Activated CD4-positive, alpha-beta T cell treated with anti-CD3 and anti-CD28 coated beads, Interleukin-2, amount 50 U/mL, for 24 hours (primary cell): ENCODE data around the gene KLHDC3.
A peak's percentile ranks its signal among the peaks of the same experiment; 100 is the strongest.
"Not testable (repeated sequence)": the region's sequence is repeated elsewhere in the genome, so short reads cannot be mapped to it uniquely, and the experiment has no call there.

Experiments
- DNase-seq, 2 donors: peaks; one replicate each; pipeline ENCODE4 v3.0.0-alpha.2; 2020; ENCODE audit warnings: low read depth in 1 of 2, low spot score in 1 of 2

The KLHDC3 gene

DNA sequence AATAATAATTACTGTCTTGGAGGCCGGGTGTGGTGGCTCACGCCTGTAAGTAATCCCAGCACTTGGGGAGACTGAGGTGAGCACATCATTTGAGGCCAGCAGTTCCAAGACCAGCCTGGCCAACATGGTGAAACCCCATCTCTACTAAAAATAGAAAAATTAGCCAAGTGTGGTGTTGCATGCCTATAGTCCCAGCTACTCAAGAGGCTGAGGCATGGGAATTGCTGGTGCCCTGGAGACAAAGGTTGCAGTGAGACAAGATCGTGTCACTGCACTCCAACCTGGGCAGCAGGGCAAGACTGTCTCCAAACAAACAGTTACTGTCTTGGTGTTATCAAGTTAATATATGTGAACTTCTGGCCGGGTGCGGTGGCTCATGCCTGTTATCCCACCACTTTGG, 12.3 kb downstream of the KLHDC3 start:
- DNase-seq = no peak

DNA sequence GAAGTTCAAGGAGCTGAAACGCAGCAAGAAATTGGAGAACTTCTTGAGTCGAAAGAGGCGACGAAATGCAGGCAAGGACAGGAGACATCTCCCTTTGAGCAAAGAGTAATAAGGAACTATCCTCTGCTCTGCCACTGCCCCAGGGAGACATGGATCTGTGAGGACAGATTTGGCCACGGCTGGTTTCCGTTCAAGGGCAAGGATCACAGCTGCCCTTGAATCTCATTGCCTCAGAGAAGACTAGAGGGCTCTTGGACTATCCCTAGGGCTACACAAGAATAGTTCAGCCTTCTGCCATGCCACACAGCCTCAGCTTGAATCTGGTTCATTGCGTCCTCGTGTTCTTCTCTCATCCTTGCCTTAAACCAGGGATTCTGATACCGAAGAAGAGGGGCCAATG, 15.1 kb downstream of the KLHDC3 start:
- DNase-seq = no peak

DNA sequence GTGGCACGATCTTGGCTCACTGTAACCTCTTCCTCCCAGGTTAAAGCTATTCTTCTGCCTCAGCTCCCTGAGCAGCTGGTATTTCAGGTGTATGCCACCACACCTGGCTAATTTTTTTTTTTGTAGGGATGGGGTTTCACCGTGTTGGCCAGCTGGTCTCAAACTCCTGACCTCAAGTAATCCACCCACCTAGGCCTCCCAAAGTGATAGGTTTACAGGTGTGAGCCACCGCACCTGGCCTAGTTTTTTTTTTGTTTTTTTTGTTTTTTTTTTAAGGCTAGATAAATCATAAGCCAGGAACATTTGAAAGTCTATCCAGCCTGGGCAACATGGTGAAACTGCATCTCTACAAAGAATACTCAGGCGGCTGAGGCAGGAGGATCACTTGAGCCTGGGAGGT, 18.3 kb downstream of the KLHDC3 start:
- DNase-seq = no peak

DNA sequence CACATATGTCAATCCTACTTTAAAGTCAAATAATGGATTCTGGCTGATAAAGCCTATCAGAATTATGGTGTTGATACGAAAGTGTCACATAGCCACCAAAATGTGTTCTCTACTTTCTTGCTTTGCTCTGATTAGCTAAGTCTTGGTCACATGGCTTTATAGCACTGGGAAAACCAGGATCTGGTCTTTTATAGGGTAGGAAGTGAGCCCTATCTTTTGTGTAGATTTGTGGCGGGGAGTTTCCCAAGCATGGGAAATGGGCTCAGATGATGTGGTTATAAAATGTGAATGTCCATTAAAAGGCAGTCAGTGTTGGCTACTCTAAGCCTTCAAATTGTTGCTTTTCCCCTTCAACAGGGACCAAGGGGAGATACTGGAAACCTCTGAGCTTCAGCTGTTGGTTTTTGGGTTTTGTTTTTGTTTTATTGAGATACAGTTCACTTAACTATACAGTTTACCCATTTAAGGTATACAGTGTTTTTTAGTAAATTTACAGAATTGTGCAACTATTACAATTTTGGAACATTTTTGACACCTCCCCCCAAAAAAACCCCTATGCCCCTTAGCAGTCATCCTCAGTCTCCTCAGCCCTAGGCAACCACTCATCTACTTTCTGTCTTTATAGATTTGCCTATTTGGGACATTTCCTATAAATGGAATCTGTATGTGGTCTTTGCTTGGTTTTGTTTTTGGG, 19.6 kb downstream of the KLHDC3 start:
- DNase-seq = no peak

DNA sequence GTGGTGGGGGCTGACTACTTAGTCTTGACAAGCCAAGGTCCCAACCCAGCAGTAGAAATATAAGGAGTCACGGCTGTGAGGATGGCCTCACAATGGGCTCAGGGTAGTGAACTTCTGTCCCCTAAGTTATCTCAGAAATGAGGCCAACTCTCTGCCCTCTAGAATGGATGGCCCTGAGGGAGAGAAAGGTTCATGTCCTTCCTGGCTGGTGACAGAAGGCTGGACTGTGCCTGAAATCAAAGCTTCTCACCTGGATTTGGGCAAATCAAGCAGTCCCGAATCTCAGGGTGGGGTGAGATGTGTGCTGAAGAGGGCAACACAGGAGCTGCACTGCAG, 20.1 kb downstream of the KLHDC3 start:
- no peak for DNase-seq

DNA sequence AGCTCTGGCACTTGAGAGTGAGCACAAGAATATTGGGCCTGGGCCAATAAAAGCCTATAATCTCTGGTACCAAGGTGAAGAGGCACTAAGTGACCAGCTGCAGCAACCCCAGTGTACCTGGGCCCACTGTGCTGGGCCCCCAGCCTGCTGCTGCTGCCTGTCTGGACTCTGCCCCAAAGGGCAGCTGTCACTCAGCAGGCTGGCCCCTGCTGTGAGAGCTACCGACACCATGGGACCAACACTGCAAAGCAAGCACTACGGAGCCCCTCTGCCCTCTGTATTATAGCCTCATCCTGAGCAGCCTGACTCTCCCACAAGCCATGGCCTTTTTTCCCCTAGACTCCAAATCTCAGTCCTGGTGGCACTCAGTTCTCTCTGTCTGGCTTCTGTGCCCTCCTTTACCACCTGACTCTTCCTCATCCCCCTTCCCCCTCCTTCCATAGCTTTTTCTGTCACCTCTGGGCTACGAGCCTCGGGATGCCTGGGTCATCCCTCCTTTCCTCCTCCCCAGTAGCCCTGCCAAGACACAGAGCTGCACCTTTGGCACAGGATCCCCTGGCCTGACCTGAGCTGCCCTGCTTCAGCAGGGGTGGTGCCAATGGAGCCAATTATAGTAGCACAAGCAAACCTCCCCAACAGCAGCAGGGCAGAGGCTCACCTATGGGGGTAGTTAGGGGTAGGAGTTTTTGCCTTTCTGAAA, 21.6 kb downstream of the KLHDC3 start:
- DNase-seq = no peak

DNA sequence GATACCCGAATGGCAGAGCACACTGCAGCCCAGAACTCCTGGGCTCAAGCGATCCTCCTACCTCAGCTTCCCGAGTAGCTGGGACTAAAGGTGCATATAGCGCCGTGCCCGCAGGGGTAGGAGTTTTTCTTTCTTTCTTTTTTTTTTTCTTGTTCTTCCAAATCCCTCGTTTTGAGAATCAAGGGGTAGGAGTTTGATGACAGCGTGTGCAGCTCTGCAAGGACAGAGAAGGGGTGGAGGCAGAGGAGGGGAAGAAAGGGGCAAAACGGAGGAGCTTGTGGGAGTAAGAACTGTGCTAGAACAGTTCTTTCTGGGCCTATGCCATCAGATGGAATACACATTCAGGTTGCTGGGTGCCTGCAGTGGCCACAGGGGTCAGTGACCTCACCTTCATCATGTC, 22.7 kb downstream of the KLHDC3 start:
- no peak for DNase-seq

DNA sequence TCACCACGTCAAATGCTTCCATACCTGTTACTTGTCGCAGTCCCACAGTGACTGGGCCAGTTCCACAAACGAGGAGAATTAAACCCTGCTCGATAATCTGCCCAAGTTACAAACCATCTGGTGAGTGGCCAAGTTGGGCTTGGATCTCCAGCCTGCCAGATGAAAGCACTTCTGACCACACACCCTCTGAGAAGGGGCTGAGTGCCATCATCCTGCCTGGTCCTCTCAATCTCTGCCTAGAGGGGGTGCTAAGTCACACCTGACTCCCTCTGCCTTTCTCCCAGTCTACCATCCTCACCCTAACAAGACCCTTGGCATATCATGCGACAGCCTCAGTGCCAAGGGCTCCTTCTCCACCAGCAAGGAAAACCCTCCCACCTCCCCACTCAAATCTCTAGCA, 23.1 kb downstream of the KLHDC3 start:
- DNase-seq = no peak

DNA sequence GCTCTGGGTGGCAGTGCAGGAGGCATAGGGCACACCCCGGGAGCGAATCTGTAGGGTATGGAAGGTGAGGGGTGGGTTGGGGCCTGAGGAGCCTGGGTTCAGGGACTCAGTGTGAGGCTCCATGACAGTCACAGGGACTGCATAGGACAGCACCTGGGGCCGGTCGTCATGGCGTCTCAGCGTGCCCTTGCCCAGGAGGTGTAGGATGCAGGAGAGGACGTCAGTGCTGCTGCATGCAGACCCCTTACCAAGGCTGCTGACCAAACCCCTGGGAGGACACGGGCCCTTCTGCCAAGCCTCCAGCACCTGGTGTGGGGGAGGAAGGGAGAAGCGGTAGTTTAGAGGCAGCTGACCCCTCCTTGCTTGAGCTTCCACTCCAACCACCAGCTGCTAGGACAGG, 23.7 kb downstream of the KLHDC3 start:
- no peak for DNase-seq

DNA sequence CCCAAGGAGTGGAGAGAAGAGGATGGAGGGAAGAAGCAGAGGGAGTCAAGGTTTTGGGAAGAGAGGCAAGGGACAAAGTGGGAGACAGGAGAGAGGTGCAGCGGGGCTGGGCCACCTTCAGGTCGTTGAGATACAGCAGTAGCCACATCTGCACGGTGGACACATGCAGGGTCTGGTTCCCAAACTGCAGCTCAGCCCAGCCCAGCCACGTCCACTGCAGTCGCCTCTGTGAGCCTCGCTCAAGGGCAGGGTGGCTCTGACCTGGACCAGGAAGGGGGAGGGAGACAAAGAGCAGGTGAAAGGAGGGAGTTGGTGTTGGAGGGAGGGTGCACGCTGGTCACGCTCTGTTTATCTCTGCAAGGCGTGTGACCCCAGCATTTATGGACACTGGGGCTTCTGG, 24.7 kb downstream of the KLHDC3 start:
- DNase-seq = no peak

DNA sequence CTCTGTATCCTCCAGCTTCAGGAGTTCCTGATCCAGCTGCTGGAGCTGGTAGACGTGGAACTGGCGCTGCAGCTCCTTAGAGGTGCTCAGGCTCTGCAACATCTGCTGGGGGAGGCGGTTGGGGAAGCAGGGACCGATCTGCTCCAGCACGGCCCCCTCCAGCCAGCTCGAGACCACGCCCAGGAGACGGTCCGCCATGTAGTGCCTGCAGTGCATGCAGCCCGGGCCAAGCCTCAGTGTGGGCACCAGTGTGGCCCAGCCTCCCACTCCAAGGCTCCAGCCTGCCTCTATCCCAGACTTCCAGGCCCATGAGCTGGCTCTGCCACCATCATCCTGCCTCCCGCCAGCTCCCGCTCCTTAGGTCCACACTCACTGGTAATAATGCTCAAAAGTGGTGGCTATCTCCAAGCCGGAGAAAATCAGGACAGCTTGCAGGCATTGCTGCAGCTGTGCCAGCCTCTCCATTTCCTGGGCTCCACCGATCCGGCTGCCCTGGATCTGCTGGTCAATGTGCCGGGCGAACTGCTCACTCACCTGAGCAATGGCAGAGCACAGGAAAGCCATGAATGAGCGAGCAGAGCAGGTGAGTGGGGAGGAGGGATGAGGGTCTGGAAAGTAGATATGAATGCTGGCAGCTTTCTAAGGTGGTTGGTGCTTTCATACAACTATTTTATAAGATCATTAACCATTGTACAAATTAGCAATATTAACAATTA, 26.7 kb downstream of the KLHDC3 start:
- no peak for DNase-seq

DNA sequence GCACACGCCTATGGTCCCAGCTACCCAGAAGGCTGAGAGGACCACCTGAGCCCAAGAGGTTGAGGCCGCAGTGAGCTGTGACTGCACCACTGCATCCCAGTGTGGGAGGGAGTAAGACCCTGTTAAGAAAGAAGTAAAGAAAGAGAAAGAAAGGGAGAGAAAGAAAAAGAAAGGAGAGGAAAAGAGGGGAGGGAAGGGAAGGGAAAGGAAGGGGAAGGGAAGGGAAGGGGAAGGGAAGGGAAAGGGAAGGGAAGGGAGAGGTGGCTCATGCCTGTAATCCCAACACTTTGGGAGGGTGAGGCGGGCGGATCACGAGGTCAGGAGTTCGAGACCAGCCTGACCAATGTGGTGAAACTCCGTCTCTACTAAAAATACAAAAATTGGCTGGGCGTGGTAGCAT, 27.4 kb downstream of the KLHDC3 start:
- not testable (repeated sequence) for DNase-seq

DNA sequence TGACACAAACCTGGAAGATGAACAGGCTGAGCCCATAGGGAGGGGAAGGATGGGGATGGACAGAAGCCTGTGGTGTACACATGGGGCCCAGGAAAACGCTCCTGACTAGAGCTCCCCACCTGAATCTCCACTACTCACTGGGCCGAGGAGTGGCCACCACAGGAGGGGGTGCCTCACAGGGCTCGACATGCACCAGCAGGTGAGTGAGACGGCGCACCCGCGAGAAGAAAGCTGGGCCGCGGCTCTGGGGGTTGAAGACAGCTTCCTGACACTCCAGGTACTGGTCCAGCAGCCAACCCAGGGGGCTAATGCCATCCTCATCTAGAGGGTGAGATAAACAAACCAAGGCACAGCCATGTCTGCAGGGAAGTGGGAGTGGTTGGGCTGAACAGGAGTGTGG, 29.3 kb downstream of the KLHDC3 start:
- DNase-seq = no peak

DNA sequence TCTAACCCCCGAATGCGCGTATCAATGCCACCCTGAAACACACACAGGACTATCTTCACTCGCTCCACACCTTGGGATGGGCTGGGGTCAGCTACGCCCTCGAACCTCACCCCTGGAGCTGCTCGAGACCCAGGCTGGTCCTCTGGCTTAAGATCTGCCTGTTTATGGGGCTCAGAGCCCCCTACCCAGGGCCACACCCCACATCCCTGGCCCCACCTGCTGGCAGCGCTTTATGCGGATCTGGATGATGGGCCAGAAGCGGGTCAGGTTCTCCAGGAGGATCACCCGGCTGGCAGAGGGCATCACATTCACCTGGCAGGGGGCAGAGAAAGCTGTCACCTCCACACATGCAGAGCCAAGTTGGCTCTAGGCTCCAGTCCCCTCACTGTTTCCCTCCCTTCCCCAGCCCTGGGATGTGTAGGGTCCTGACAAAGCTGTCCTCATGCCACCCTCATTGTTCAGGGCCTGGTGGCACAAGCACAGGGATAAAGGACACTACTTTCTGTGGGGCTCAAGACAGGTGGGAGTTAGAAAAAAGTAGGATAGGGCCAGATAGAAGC, 31.4 kb downstream of the KLHDC3 start:
- DNase-seq = no peak

DNA sequence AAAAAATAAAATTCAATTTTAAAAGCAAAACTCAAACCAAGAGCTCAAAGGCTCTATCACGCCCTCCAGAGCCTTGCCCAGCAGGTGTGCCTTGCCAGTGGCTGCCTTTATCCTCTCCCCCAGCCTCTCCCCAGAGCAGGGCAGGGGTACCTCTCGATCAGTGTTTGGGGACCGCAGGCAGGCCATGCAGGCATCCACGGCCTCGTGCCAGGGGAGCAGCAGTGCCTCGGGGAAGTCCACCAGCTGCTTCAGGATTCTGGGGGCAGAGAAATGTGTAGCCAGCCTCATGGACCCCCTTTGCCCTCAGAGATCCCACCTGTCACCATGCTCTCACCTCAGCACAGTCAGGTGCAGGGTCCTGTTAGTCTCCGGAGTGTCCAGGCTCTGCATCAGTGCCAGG, 33.9 kb downstream of the KLHDC3 start:
- DNase-seq = no peak

DNA sequence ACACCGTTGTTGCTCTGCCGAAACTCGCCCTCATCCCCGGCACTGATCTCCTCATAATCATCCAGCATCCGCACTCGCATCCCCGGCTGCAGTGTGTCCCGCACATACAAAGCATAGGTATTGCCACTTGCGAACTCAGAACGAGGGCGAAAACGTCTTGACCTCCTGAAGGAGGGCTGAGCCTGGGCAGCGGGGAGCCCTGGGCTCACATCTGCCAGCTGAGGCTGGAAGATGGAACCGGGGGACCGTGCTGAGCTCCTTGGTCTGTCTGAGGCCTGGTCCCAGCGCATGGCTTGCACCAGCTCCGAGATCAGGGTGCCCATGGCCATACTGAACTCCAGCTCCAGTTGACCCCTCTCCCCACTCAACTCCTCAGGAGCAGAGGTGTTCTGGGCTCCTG, 36.9 kb downstream of the KLHDC3 start:
- no peak for DNase-seq

DNA sequence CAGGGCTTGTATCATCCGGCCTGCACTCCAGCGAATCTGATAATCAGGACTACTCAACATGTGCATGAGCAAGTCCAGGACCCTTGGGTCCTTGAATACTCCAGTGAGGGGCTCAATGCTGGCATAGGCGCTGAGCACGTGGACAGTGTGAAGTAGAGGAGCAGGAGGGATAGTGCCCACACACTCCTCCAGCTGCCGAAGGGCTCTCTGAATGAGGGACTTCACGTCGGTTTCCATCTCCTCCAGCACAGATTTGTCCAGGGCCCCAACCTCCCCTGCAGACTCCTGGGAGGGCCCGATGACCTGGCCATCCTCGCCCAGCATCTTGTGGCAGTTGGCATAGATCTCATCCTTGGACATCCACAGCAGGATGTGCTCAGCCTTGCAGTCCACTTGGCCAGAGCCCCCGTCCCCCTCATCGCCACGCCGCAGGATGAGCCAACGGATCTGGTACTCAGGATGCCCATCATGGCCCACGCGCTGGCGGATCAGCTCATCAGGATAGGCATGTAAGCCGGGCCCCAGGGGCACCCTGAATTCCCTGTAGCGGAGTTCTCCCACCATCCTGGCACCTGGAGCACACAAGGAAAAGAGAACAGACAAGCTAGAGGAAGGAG, 38.3 kb downstream of the KLHDC3 start:
- DNase-seq = no peak

DNA sequence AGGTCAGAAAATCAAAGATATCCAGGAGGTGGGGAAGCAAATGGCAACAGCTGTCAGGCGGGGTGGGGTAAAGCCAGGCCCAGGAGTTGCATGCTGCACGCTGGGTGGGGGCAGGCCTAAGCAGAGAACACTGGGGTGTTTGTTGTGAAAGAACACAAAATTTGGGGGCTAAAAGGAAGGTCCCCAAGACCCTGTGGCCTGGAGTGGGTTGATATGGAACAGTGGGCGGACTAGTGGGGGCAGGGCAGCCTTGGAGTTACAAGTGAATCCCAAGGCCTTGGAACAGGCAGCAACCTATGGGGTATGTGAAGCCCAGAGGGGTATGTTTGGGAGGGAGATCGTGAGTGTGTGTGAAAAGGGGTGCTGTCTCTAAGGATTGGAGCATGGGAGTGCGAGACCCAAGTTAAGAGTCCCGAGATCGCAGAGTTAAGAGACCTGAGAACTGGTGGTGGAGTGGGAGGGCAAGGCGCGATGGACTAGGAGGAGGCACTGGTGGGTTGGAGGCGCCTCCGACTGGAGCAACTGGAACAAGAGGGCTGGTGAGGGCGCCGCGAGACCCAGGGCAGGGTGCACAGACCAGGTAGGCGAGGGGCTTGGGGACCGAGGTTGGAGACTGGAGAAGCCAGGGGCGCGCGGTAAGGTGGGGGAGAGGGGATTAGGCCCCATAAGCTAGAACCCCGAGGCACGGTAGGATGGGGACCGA, 38.9 kb downstream of the KLHDC3 start:
- peak; percentile 8 to 18 for DNase-seq

DNA sequence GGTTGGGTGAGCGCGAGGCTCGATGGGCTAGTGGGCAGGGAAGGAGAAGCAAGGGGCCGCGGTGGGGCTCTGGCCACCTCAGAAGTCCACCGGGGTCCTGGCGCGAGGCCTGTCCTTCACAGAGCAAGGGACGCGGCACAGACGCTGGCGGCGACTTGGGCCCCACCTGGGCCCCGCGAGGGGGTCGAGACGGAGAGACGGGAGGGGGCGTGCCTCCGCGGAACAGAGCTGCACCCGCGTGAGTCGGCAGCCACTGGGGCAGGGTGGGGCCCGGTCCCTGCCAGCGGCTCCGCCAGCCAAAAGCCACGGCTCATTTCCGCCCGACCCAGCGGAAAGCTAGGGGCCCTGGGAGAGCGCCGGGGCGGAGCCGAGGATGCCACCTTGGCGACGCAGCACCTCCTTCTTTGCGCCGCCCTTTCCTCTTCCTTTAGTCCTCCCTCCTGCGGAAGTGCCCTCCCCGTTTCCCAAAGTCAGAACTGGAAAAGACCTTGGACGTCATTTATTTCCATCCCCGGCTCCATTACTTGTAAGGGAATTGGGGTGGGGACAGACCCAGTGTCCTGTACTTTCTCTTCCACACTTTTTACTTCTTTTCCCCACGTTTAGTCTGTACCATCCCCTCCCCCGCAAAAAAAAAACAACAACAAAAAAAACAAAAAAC, 39.6 kb downstream of the KLHDC3 start, which contains the start of gene CUL7:
CUL7 (minus strand) TSS at position 307 of the 661 bp plus-strand sequence. CDS start 1,063 bp downstream, outside the sequence.
- peak; percentile 76 to 87 for DNase-seq

DNA sequence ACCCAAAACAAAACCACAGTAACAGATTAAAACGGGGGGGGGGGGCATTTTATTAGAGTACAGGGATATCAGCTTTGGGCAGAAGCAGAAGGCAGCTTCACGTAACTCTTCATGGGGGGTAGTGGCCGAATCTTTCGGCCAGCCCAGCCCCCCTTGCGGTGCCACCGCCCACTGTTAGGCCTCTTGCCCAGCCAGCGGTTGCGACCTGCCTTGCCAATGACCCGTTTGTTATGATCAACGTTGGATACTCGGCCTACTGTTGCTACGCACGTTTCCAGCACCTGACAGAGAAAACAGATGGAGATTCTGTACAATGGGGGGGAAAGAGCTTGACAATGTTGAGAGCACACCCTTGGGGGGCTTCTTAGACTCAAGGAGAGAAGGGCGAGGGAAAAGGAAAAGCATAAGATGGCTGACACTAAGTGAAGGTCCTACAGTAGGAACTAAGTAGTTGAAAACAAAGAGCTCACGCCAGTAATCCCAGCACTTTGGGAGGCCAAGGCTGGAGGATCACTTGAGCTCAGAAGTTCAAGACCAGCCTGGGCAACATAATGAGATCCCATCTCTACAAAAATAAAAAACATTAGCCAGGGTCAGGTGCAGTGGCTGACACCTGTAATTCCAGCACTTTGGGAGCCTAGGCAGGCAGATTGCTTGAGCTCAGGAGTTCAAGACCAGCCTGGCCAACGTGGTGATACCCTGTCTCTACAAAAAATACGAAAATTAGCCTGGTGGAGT, 40.3 kb downstream of the KLHDC3 start:
- no peak for DNase-seq
